ENCODE results near the gene WDR5.

GRCh38 chr9:134174073-134174449 is 38.2 kb downstream of the WDR5 start:
- TF ChIP-seq CTCF (IDR thresholded peaks at IDR 0.05; ENCODE audit: poor library complexity) (no peak), EZH2phosphoT487 (IDR thresholded peaks at IDR 0.05; ENCODE audit: low read depth, severe bottlenecking, unreplicated experiment) (no peak), EZH2 (IDR thresholded peaks at IDR 0.05; ENCODE audit: borderline replicate concordance) (no peak)

All from hepatocyte (in vitro differentiated cells).